LNCaP clone FGC (cell line): ENCODE results near the gene SSX2IP.

Experiments used
- DNase-seq: peaks from one replicate; pipeline ENCODE4 v3.0.0-alpha.2; 2011; ENCODE audit warnings: low read depth
- H3K4me3 ChIP-seq: 2 replicates; pipeline ENCODE4 v1.5.1; 2011; ENCODE audit warnings: mild to moderate bottlenecking, low read depth, low read length, control low read depth
- CTCF ChIP-seq: IDR thresholded peaks from 2 replicates; pipeline ENCODE4 v1.5.1; 2012; ENCODE audit warnings: mild to moderate bottlenecking; ENCODE audit not compliant: control insufficient read depth, insufficient read depth; ENCODE audit errors: extremely low read depth

Gene SSX2IP

GRCh38 chr1:84700070-84700469, 9.8 kb upstream of the SSX2IP start:
- no peak for TF ChIP-seq CTCF

GRCh38 chr1:84698151-84699110, 8.2 kb upstream of the SSX2IP start:
- no peak for TF ChIP-seq CTCF
- no peak for DNase-seq
- H3K4me3 ChIP-seq, result no peak overlapping the region

More at GRCh38 chr1:84700070-84700469, 9.8 kb upstream of the SSX2IP start:
- no peak overlapping the region for H3K4me3 ChIP-seq
- DNase-seq, result no peak

- H3K4me3 ChIP-seq, result no peak overlapping the region
- no peak for DNase-seq
- no peak for TF ChIP-seq CTCF
These were observed 3.5 kb upstream of the SSX2IP start for GRCh38 chr1:84693785-84694184.

GRCh38 chr1:84693005-84693404, 2.7 kb upstream of the SSX2IP start:
- H3K4me3 ChIP-seq, result no peak overlapping the region
- DNase-seq, result no peak
- no peak for TF ChIP-seq CTCF

GRCh38 chr1:84692391-84692790, 2.1 kb upstream of the SSX2IP start:
- no peak for TF ChIP-seq CTCF
- H3K4me3 ChIP-seq, result no peak overlapping the region
- DNase-seq, result no peak

- no peak for TF ChIP-seq CTCF
- no peak for DNase-seq
- peak overlapping the region; percentile 80 for H3K4me3 ChIP-seq
These were observed 992 bp upstream of the SSX2IP start for GRCh38 chr1:84691122-84691783.
